Measurements from ENCODE around the gene SPEN.

The SPEN gene

GRCh38 chr1:15966081-15966955, 118.8 kb downstream of the SPEN start:
- peaks cover 10% of the 10 kb centered on the region for H3K4me1 ChIP-seq (ENCODE audit: control insufficient read depth, insufficient read depth, low read length)
- H3K36me3 ChIP-seq (ENCODE audit: control insufficient read depth in 2 of 2, insufficient read depth in 1 of 2, low read length in 2 of 2): peaks cover 3 to 47% of the 10 kb centered on the region in 2 experiments; a peak in 2 of 3 replicates
- POLR2A ChIA-PET: interaction anchor here (0.5 to 0.9 kb wide), 2 partner anchors 10 to 38 kb away, joined by 3 to 4 read pairs; partner anchors contain the start of gene SRARP
- TF ChIP-seq ZNF76 (tag by site-specific recombination; IDR thresholded peaks at IDR 0.05; ENCODE audit: borderline replicate concordance, low read depth) (no peak), ZNF366 (tag by site-specific recombination; conservative IDR thresholded peaks at IDR 0.05) (no peak), ZNF843 (tag by site-specific recombination; IDR thresholded peaks at IDR 0.05) (no peak)
- TF ChIP-seq, protein P1, sequence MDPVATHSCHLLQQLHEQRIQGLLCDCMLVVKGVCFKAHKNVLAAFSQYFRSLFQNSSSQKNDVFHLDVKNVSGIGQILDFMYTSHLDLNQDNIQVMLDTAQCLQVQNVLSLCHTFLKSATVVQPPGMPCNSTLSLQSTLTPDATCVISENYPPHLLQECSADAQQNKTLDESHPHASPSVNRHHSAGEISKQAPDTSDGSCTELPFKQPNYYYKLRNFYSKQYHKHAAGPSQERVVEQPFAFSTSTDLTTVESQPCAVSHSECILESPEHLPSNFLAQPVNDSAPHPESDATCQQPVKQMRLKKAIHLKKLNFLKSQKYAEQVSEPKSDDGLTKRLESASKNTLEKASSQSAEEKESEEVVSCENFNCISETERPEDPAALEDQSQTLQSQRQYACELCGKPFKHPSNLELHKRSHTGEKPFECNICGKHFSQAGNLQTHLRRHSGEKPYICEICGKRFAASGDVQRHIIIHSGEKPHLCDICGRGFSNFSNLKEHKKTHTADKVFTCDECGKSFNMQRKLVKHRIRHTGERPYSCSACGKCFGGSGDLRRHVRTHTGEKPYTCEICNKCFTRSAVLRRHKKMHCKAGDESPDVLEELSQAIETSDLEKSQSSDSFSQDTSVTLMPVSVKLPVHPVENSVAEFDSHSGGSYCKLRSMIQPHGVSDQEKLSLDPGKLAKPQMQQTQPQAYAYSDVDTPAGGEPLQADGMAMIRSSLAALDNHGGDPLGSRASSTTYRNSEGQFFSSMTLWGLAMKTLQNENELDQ (tag by site-specific recombination; IDR thresholded peaks at IDR 0.05; ENCODE audit: low read depth): no peak
- no peaks in the 10 kb centered on the region for H3K9me3 ChIP-seq (ENCODE audit: control insufficient read depth, insufficient read depth, low read depth, low read length)
- CTCF ChIA-PET: interaction anchor here (0.5 kb wide), 1 partner anchor 177 kb away, joined by 4 read pairs; no protein-coding TSS in a partner anchor
- H3K27ac ChIP-seq (ENCODE audit: extremely low read depth, low read depth, low read length): no peak overlapping the region
- H3K4me3 ChIP-seq (ENCODE audit: low read depth, low read length): no peak overlapping the region

- TF ChIP-seq ZBTB17 (tag by site-specific recombination; IDR thresholded peaks at IDR 0.05) (no peak), ZSCAN18 (tag by site-specific recombination; IDR thresholded peaks at IDR 0.05) (no peak), ELK4 (IDR thresholded peaks at IDR 0.05; ENCODE audit: borderline replicate concordance, low read depth, low read length) (no peak), ZNF223 (tag by site-specific recombination; IDR thresholded peaks at IDR 0.05) (no peak), ZNF138 (tag by site-specific recombination; IDR thresholded peaks at IDR 0.05; ENCODE audit: borderline replicate concordance) (no peak), ZNF146 (tag by site-specific recombination; IDR thresholded peaks at IDR 0.05) (no peak), HOXA7 (CRISPR knock-in tag; IDR thresholded peaks at IDR 0.05; ENCODE audit: borderline replicate concordance) (no peak), ZNF677 (tag by site-specific recombination; IDR thresholded peaks at IDR 0.05) (no peak)
- TF ChIP-seq, protein P2, sequence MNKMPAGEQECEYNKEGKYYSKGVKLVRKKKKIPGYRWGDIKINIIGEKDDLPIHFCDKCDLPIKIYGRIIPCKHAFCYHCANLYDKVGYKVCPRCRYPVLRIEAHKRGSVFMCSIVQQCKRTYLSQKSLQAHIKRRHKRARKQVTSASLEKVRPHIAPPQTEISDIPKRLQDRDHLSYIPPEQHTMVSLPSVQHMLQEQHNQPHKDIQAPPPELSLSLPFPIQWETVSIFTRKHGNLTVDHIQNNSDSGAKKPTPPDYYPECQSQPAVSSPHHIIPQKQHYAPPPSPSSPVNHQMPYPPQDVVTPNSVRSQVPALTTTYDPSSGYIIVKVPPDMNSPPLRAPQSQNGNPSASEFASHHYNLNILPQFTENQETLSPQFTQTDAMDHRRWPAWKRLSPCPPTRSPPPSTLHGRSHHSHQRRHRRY (tag by site-specific recombination; IDR thresholded peaks at IDR 0.05): no peak
- H3K4me3 ChIP-seq (ENCODE audit: low read depth, low read length): no peak overlapping the region
- POLR2A ChIA-PET: no interaction called here
- peaks cover 10% of the 10 kb centered on the region for H3K4me1 ChIP-seq (ENCODE audit: control insufficient read depth, insufficient read depth, low read length)
- H3K36me3 ChIP-seq (ENCODE audit: control insufficient read depth in 2 of 2, insufficient read depth in 1 of 2, low read length in 2 of 2): peaks cover 3 to 52% of the 10 kb centered on the region in 2 experiments; a peak in 2 of 3 replicates
- CTCF ChIA-PET: no interaction called here
- H3K27ac ChIP-seq (ENCODE audit: extremely low read depth, low read depth, low read length): no peak overlapping the region
- H3K9me3 ChIP-seq (ENCODE audit: control insufficient read depth, insufficient read depth, low read depth, low read length): no peaks in the 10 kb centered on the region
Observed at GRCh38 chr1:15966956-15967344, 119.4 kb downstream of the SPEN start.

GRCh38 chr1:15968172-15968571, 120.7 kb downstream of the SPEN start:
- no peak overlapping the region for H3K4me3 ChIP-seq (ENCODE audit: low read depth, low read length)
- no peak for TF ChIP-seq KLF16 (tag by site-specific recombination; IDR thresholded peaks at IDR 0.05)
- TF ChIP-seq, protein P3, sequence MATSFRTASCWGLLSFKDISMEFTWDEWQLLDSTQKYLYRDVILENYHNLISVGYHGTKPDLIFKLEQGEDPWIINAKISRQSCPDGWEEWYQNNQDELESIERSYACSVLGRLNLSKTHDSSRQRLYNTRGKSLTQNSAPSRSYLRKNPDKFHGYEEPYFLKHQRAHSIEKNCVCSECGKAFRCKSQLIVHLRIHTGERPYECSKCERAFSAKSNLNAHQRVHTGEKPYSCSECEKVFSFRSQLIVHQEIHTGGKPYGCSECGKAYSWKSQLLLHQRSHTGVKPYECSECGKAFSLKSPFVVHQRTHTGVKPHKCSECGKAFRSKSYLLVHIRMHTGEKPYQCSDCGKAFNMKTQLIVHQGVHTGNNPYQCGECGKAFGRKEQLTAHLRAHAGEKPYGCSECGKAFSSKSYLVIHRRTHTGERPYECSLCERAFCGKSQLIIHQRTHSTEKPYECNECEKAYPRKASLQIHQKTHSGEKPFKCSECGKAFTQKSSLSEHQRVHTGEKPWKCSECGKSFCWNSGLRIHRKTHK (tag by site-specific recombination; IDR thresholded peaks at IDR 0.05): no peak
- POLR2A ChIA-PET: no interaction called here
- no peaks in the 10 kb centered on the region for H3K9me3 ChIP-seq (ENCODE audit: control insufficient read depth, insufficient read depth, low read depth, low read length)
- H3K4me1 ChIP-seq (ENCODE audit: control insufficient read depth, insufficient read depth, low read length): peaks cover 9% of the 10 kb centered on the region
- CTCF ChIA-PET: interaction anchor here (0.9 kb wide), 1 partner anchor 10 kb away, joined by 3 read pairs; no protein-coding TSS in a partner anchor
- no peak overlapping the region for H3K27ac ChIP-seq (ENCODE audit: extremely low read depth, low read depth, low read length)
- peaks cover 0 to 60% of the 10 kb centered on the region in 2 experiments; a peak in 2 of 3 replicates for H3K36me3 ChIP-seq (ENCODE audit: control insufficient read depth in 2 of 2, insufficient read depth in 1 of 2, low read length in 2 of 2)
